RWPE2 (cell line): ENCODE data around the gene PGF.

Source experiments
- ATAC-seq: fragments of 200-7000 bp; cut with Tn5 transposase; 3 replicates; pipeline ENCODE4 v1.9.1; 2021; ENCODE audit warnings: low read depth
- DNase-seq: peaks from one replicate; pipeline ENCODE4 v3.0.0-alpha.2; 2020; ENCODE audit warnings: low spot score
- H3K27ac ChIP-seq: fragments of 450-650 bp; 2 replicates; pipeline ENCODE4 v1.5.1; 2017; ENCODE audit warnings: mild to moderate bottlenecking; ENCODE audit not compliant: poor library complexity, severe bottlenecking
- H3K27me3 ChIP-seq: fragments of 250-450 bp; sonication (Bioruptor Pico); 2 replicates; pipeline ENCODE4 v1.5.1; 2021; ENCODE audit warnings: mild to moderate bottlenecking, moderate library complexity; ENCODE audit not compliant: insufficient read depth, poor library complexity, severe bottlenecking
- H3K36me3 ChIP-seq: fragments of 250-450 bp; sonication (Bioruptor Pico); 2 replicates; pipeline ENCODE4 v1.5.1; 2020; ENCODE audit warnings: low read depth, mild to moderate bottlenecking, moderate library complexity
- H3K4me1 ChIP-seq: fragments of 250-450 bp; sonication (Bioruptor Pico); 2 replicates; pipeline ENCODE4 v1.5.1; 2021; ENCODE audit warnings: mild to moderate bottlenecking, moderate library complexity; ENCODE audit not compliant: insufficient read depth, poor library complexity, severe bottlenecking
- H3K4me3 ChIP-seq: fragments of 250-450 bp; sonication (Bioruptor Pico); 2 replicates; pipeline ENCODE4 v1.5.1; 2021; ENCODE audit warnings: mild to moderate bottlenecking, moderate library complexity; ENCODE audit not compliant: severe bottlenecking
- H3K9me3 ChIP-seq: fragments of 250-450 bp; sonication (Bioruptor Pico); 2 replicates; pipeline ENCODE4 v1.5.1; 2021; ENCODE audit warnings: mild to moderate bottlenecking, moderate library complexity; ENCODE audit not compliant: severe bottlenecking
- TF ChIP-seq, protein P1 (sequence below): fragments of 450-650 bp; IDR thresholded peaks from one replicate; pipeline ENCODE4 v1.5.1; 2017; ENCODE audit warnings: mild to moderate bottlenecking, moderate library complexity; ENCODE audit not compliant: poor library complexity, severe bottlenecking

Gene PGF

DNA sequence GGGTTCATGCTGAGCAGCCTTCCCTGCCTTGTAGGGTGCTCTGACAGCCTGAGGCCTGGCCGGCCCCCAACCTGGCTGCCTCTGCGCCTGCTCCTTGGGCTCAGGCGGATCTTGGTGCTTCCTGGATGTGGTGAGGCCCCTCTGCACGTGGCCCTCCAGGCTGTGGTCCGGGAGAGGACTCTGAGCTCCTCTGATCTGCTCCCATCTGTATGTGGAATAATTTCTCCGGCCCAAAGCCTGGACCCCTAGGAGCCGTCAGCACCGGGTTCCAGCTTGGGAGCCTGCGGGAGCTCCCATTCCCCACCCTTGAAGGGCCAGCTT lies 26.0 kb upstream of the PGF start:
- Histone ChIP-seq H3K4me1 (peaks cover 27% of the 10 kb centered on the region), H3K9me3 (no peaks in the 10 kb centered on the region), H3K36me3 (no peaks in the 10 kb centered on the region), H3K27ac (peak overlapping the region; percentile 30), H3K27me3 (no peaks in the 10 kb centered on the region), H3K4me3 (no peak overlapping the region)
- TF ChIP-seq, protein P1, sequence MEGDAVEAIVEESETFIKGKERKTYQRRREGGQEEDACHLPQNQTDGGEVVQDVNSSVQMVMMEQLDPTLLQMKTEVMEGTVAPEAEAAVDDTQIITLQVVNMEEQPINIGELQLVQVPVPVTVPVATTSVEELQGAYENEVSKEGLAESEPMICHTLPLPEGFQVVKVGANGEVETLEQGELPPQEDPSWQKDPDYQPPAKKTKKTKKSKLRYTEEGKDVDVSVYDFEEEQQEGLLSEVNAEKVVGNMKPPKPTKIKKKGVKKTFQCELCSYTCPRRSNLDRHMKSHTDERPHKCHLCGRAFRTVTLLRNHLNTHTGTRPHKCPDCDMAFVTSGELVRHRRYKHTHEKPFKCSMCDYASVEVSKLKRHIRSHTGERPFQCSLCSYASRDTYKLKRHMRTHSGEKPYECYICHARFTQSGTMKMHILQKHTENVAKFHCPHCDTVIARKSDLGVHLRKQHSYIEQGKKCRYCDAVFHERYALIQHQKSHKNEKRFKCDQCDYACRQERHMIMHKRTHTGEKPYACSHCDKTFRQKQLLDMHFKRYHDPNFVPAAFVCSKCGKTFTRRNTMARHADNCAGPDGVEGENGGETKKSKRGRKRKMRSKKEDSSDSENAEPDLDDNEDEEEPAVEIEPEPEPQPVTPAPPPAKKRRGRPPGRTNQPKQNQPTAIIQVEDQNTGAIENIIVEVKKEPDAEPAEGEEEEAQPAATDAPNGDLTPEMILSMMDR, result no peak
- DNase-seq (peak; percentile 50), ATAC-seq (no peak)

DNA sequence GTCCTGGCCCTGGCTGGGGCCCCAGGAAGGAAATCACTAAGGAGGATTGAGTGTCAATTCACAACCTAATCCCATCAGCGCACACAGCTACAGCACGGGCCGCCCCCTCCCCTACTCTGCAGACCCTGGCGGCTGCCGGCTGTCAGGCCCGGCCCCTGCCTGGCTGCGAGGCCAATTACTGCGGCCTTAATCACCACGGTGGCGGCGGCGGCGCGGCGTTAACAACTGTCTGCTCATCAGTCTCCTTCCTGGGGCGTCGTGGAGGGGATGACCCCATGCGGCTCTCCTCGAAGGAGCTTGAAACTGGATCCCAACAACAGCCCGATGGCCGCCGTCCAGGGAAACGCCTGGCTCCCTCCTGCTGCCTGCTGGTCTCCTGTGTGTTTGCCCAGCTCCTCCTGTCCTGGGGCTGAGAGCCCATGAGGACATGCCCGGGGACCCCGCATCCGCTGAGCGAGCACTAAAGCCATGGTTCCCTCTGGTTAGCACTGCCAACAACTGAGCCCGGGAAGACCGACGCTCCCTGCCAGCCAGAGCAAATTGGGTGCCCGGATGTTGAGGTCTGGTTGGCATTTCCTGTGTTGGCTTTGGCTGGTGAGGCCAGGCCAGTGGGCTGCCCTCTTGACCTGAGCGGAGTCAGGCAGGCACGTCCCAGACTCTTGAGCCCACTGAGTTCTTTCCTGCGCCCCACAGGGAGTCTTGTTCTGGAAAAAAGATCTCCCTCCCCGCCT lies 25.5 kb upstream of the PGF start:
- DNase-seq (peak; percentile 68), ATAC-seq (peak; percentile 38)
- peak overlapping the region; percentile 30 for H3K27ac ChIP-seq
- H3K36me3 ChIP-seq, result no peaks in the 10 kb centered on the region
- H3K9me3 ChIP-seq, result no peaks in the 10 kb centered on the region
- peaks cover 27% of the 10 kb centered on the region for H3K4me1 ChIP-seq
- no peaks in the 10 kb centered on the region for H3K27me3 ChIP-seq
- H3K4me3 ChIP-seq, result no peak overlapping the region
- TF ChIP-seq, protein P1, result no peak

DNA sequence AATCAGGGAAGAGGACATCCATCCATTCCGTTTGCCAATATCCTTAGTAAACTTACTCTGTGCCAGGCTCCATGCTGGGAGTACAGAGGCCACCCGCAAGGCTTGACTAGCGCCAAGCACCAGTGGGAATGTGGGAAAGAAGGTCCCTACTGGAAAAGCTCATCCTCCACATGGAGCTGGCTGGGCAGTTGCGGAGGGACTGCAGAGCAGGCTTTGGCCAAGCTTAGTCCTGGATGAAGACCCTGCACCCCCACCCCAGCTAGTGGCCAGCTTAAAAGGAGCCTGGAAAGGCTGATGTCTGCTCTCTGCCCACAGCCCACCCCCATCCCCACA lies 25.0 kb upstream of the PGF start:
- peak overlapping the region; percentile 30 for H3K27ac ChIP-seq
- no peaks in the 10 kb centered on the region for H3K36me3 ChIP-seq
- H3K9me3 ChIP-seq, result no peaks in the 10 kb centered on the region
- H3K27me3 ChIP-seq, result no peaks in the 10 kb centered on the region
- ATAC-seq (no peak), DNase-seq (peak; percentile 49)
- H3K4me1 ChIP-seq, result peaks cover 27% of the 10 kb centered on the region
- no peak overlapping the region for H3K4me3 ChIP-seq
- TF ChIP-seq, protein P1, result no peak

DNA sequence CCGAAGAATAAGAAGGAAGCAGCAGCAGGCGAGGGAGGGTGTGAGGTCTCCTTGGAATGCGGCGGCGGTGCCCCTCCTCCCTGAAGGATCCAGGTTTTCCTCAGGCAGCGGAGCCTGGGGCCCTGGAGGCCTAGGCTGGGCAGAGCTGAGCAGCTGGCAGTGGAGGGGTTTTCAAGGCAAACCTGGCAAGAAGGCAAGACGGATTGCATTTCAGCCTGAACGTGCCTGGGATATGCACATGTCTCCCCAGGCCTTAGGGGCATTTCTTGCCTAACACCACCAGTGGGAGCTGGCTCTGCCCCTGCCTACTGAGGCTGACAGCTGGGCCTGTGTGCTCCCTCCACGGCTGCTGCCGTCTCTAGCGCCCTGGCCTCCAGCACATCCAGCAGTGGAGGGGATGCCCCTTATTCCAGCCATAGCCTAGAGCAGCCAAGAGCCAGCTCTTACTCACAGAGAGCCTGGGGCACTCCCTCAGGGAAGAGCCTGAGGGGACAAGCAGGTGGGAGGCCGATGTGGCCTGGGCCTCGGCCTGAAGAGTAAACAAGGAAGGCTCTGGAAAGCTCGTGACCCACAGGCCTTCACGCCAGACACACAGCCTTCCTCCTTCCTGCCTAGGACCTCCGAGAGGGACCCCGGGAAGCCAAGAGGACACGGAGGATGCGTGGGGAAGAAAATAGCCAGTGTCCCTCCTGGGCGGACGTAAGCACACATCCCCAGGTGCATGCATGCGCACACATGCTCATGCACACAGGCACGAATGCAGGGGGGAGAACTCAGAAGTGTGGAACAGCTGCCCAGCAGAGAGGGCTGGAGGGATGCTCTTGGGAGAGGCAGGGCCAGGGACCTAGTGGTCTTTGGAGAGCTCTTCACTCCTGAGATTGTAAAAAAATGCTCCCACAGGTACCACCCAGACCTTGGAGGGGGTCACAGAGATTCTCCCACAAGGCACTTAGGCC lies 24.3 kb upstream of the PGF start:
- Histone ChIP-seq H3K27ac (peak overlapping the region; percentile 30), H3K4me1 (peaks cover 27% of the 10 kb centered on the region), H3K9me3 (no peaks in the 10 kb centered on the region), H3K27me3 (no peaks in the 10 kb centered on the region), H3K36me3 (no peaks in the 10 kb centered on the region), H3K4me3 (no peak overlapping the region)
- peak; percentile 71 for DNase-seq
- peak; percentile 54 for ATAC-seq
- TF ChIP-seq, protein P1, result peak; percentile 22
